ENCODE data around the gene PIK3CD.
"Not testable (repeated sequence)": the region's sequence is repeated elsewhere in the genome, so short reads cannot be mapped to it uniquely, and the experiment has no call there.

PIK3CD gene

GRCh38 chr1:9687120-9687873 is 35.8 kb downstream of the PIK3CD start:
- in situ Hi-C loops (cut with HindIII; ENCODE audit: low sequenced_read_pairs): no loop called here

GRCh38 chr1:9687874-9688582 is 36.5 kb downstream of the PIK3CD start:
- in situ Hi-C loops (cut with HindIII; ENCODE audit: low sequenced_read_pairs): no loop called here

DNA sequence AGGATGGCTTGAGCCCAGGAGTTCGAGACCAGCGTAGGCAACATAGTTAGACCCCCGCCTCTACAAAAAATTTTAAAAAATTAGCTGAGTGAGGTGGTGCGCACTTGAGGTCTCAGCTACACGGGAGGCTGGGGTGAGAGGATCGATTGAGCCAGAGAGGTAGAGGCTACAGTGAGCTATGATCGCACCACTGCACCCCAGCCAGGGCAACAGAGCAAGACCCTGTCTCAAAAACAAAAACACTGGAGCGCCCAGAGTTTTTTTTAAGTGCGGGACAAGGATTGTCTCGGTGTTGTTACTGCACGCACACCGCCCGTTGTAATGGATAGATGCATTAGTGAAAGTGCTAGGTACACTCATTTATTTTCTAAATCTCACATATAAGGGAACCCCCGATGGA is 37.1 kb downstream of the PIK3CD start:
- in situ Hi-C loops (cut with HindIII; ENCODE audit: low sequenced_read_pairs): no loop called here

DNA sequence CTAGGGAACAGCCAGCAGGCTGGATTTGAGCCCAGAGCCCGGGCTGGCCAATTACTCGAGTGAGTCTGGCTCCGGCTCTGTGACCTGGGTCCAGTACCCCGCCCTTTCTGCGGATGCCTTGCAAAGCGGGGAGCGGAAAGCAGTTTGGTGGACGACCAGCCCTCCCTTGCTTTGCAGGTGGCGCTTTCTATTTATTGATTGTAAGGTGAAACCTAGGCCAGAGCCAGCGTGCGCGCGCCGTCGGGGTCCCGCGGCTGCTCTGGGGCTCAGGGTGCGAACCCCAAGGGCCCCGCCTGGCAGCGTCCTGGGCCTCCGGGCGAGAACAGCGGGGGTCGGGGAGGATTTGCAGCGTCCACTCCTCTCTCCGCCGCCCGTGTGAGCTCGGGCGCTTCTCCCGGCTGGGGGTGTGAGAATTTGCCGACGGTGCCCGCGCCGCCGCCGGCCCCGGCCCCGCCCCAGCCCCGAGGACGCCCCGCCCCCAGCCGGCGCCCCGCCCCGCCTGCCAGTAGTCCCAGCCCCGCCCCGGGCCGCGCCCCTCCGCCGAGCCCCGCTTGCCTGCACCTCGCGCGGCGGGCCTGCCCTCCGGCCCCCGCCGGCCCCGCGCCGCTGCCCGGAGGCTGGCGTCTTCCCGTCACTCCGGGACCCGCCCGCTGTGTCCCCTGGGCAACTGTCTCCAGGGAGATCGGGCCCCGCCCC is 37.6 kb downstream of the PIK3CD start:
- in situ Hi-C loops (cut with HindIII; ENCODE audit: low sequenced_read_pairs): no loop called here

DNA sequence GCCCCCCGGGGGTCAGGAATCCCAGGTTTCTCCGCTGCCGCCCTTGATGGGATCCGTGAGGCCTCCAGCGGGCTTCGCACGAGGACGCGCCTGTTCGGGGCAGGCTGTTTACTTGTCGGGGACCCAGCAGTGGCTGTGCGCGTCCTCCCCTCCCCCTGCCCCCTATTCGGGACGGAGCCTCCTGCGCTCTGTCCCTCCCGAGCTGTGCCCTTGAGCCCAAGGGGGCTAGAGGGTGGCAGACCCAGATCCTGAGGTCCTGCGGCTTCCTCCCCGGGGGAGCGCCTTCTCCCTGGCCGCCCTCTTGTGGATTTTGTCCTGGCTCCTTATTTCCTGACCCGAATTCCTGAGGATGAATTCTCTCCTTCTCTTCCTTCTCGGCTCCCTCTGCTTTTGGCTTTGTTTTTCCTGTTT is 38.4 kb downstream of the PIK3CD start:
- in situ Hi-C loops (cut with HindIII; ENCODE audit: low sequenced_read_pairs): no loop called here

GRCh38 chr1:9690440-9691107 is 39.0 kb downstream of the PIK3CD start:
- in situ Hi-C loops (cut with HindIII; ENCODE audit: low sequenced_read_pairs): no loop called here

DNA sequence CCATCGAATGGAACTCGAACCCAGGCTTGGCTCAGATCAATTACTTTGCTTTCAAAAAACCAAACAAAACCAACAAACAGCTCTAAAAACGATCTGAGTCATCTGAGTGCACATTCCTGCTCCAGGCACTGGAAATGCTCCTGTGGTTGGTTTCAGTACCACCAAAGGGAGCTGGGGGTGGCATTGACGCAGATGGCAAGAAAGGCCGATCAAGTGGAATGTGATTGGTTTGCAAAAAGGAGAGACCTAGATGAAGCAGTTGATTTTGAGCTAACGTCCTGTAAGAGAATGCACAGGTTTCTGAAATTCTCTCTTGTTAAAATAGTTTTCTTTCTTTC is 39.5 kb downstream of the PIK3CD start:
- in situ Hi-C loops (cut with HindIII; ENCODE audit: low sequenced_read_pairs): no loop called here

DNA sequence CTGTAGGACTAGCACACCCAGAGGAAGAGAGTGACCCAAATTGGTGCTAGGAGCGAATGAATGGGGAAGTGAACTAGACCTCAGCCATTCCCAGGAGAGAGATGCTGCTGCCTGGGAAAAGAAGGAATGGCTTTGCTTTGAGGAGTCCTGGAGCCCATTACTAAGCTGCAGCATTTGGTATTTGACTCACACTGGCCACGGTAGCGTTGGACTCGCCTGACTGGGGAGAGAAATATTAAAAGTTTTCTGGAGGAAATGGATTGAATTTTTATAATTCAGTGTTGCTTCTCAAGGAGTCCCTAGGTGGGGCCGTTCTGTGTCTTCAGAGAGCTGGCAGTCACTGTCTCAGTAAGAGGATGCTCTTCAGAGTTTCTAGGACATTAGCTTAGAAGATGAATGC is 40.2 kb downstream of the PIK3CD start:
- in situ Hi-C loops (cut with HindIII; ENCODE audit: low sequenced_read_pairs): no loop called here

GRCh38 chr1:9696793-9697192 is 45.3 kb downstream of the PIK3CD start:
- in situ Hi-C loops (cut with HindIII; ENCODE audit: low sequenced_read_pairs): no loop called here

DNA sequence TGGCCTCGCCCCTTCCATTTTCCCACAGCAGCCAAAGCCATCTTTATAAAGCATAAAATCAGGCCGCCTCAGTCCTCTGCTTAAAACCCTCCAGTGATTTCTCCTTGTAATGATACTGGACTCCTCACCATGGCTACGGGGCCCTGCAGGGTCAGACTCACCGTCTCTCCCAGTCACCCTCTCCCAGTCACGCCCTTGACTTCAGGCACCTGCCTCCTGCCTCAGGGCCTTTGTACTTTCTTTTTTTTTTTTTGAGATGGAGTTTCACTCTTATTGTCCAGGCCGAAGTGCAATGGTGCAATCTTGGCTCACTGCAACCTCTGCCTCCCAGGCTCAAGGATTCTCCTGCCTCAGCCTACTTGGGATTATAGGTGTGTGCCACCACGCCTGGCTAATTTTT is 47.8 kb downstream of the PIK3CD start:
- in situ Hi-C loops (cut with HindIII; ENCODE audit: low sequenced_read_pairs): no loop called here

- in situ Hi-C loops (cut with HindIII; ENCODE audit: low sequenced_read_pairs): no loop called here
These were observed 48.8 kb downstream of the PIK3CD start for GRCh38 chr1:9700340-9700739.

DNA sequence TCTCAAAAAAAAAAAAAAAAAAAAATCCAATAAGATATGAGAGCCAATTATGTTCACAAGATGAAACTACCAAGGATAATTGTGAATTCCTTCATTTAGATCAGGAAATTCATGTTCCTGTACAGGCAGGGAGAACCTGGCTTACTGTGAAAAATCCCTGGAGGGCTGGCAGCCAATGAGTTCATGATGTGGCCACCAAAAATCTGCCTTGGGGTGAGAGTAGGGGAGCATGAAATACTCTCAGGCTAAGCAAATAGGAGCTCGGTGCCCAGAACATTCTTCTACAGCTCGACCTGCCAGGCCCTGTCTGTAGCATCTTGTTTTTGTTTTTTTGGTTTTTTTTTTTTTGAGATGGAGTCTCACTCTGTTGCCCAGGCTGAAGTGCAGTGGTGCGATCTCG is 50.1 kb downstream of the PIK3CD start:
- in situ Hi-C loops (cut with HindIII; ENCODE audit: low sequenced_read_pairs): no loop called here

- in situ Hi-C loops (cut with HindIII; ENCODE audit: low sequenced_read_pairs): no loop called here
These were observed 51.6 kb downstream of the PIK3CD start for GRCh38 chr1:9703165-9703509.

DNA sequence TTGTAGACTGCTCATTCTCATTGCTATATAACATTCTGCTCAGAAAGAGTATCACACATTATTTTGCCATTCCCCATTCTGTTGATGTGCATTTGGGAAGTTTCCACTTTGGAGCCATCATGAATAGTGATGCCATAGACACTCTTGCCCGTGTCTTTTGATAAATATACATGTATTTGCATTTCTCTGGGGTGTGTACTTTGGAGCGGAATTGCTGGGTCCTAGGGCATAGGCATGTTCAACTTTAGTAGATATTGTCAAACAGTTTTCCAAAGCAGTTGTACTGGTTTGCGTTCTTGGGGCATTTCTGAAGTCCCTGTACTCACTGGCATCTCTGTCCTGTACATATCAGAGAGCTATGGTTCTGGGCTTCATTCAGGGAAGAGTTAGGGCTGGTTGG is 52.1 kb downstream of the PIK3CD start:
- in situ Hi-C loops (cut with HindIII; ENCODE audit: low sequenced_read_pairs): no loop called here

GRCh38 chr1:9705337-9706093 is 54.0 kb downstream of the PIK3CD start:
- in situ Hi-C loops (cut with HindIII; ENCODE audit: low sequenced_read_pairs): no loop called here

GRCh38 chr1:9706178-9706577 is 54.6 kb downstream of the PIK3CD start:
- in situ Hi-C loops (cut with HindIII; ENCODE audit: low sequenced_read_pairs): no loop called here

- in situ Hi-C loops (cut with HindIII; ENCODE audit: low sequenced_read_pairs): no loop called here
These were observed 58.5 kb downstream of the PIK3CD start for GRCh38 chr1:9710037-9710436.

- in situ Hi-C loops (cut with HindIII; ENCODE audit: low sequenced_read_pairs): no loop called here
These were observed 60.0 kb downstream of the PIK3CD start for GRCh38 chr1:9711466-9712020.

GRCh38 chr1:9712767-9713166 is 61.2 kb downstream of the PIK3CD start:
- in situ Hi-C loops (cut with HindIII; ENCODE audit: low sequenced_read_pairs): not testable (repeated sequence)

- in situ Hi-C loops (cut with HindIII; ENCODE audit: low sequenced_read_pairs): no loop called here
These were observed 62.8 kb downstream of the PIK3CD start for GRCh38 chr1:9714257-9714718.

Data from endothelial cell of hepatic sinusoid (primary cell).